GM18498 (cell line): ENCODE results near the gene SEMA4D.

Experiments
- ATAC-seq: cut with Tn5 transposase; IDR thresholded peaks from one replicate; pipeline ENCODE4 v1.9.1; 2021; ENCODE audit warnings: mild to moderate bottlenecking, moderate library complexity; ENCODE audit not compliant: unreplicated experiment

SEMA4D gene

GRCh38 chr9:89497978-89498851 lies at the start of gene SEMA4D:
TSS of gene SEMA4D (minus strand) at chr9:89498113. CDS start at chr9:89405456, 92,657 bp downstream.
- ATAC-seq = peak; percentile 54

GRCh38 chr9:89547000-89547399 lies 49.1 kb upstream of the SEMA4D start:
- ATAC-seq = no peak

- no peak for ATAC-seq
Observed at GRCh38 chr9:89544279-89544661, 46.4 kb upstream of the SEMA4D start.

GRCh38 chr9:89543621-89544278 lies 45.8 kb upstream of the SEMA4D start:
- ATAC-seq = no peak

- no peak for ATAC-seq
Observed at GRCh38 chr9:89543111-89543510, 45.2 kb upstream of the SEMA4D start.

GRCh38 chr9:89542401-89543021 lies 44.6 kb upstream of the SEMA4D start:
- no peak for ATAC-seq

- no peak for ATAC-seq
Observed at GRCh38 chr9:89541798-89542197, 43.9 kb upstream of the SEMA4D start.

- ATAC-seq = no peak
Observed at GRCh38 chr9:89539374-89539773, 41.5 kb upstream of the SEMA4D start.

- ATAC-seq = no peak
Observed at GRCh38 chr9:89538871-89539270, 41.0 kb upstream of the SEMA4D start.

- ATAC-seq = no peak
Observed at GRCh38 chr9:89537166-89537565, 39.3 kb upstream of the SEMA4D start.

GRCh38 chr9:89536600-89536999 lies 38.7 kb upstream of the SEMA4D start:
- ATAC-seq = peak; percentile 65

GRCh38 chr9:89536145-89536574 lies 38.2 kb upstream of the SEMA4D start:
- ATAC-seq = peak; percentile 75

- no peak for ATAC-seq
Observed at GRCh38 chr9:89535461-89535860, 37.5 kb upstream of the SEMA4D start.

GRCh38 chr9:89534515-89535287 lies 36.8 kb upstream of the SEMA4D start:
- no peak for ATAC-seq

GRCh38 chr9:89533411-89534095 lies 35.6 kb upstream of the SEMA4D start:
- ATAC-seq = no peak

GRCh38 chr9:89532944-89533343 lies 35.0 kb upstream of the SEMA4D start:
- no peak for ATAC-seq

- no peak for ATAC-seq
Observed at GRCh38 chr9:89532478-89532877, 34.6 kb upstream of the SEMA4D start.

- ATAC-seq = no peak
Observed at GRCh38 chr9:89531766-89532165, 33.9 kb upstream of the SEMA4D start.

- no peak for ATAC-seq
Observed at GRCh38 chr9:89530726-89531125, 32.8 kb upstream of the SEMA4D start.

- no peak for ATAC-seq
Observed at GRCh38 chr9:89529243-89530035, 31.5 kb upstream of the SEMA4D start.
